ENCODE measurements around the gene HSPA5. TPM values are rescaled to one million over a fixed set of nuclear protein-coding genes. Genes with fewer than 3 reads are reported as not detected.

Gene HSPA5
- total RNA-seq, 1 donor, result 128 TPM

DNA sequence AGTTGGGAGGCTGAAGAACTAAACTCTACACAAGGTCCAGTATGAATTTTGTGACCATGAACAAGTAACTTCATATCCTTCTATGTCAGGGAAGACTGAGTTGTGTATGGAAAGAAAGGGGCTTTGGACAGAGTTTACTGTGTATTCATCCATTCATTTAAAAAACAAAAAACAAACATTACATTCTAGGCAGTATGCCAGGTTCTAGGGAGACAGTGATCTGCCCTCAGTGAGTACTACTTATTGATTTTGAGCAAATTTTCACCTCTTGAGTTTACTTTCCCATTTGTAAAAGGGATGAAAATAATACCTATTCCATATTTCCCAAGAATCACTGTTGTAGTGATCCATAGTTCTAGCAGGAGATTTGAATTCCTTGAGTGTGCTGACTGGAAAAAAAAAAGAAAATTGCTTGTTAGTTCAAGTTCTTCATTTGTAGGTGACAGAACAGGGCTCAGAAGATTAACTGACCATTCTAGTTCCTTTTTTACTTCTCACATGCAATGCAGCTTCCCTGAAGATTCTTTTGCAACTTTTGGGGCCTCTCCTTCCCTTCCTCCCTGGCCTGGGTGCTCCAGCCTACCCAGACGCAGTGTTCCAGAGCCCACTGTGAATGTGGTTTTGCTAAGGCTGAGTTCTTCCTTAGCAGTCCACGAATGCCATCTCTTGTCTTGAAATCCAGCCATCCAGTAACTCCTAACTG, 17.8 kb upstream of the HSPA5 start:
- no peak overlapping the region for H3K4me3 ChIP-seq (ENCODE audit: low read depth, low read length)

DNA sequence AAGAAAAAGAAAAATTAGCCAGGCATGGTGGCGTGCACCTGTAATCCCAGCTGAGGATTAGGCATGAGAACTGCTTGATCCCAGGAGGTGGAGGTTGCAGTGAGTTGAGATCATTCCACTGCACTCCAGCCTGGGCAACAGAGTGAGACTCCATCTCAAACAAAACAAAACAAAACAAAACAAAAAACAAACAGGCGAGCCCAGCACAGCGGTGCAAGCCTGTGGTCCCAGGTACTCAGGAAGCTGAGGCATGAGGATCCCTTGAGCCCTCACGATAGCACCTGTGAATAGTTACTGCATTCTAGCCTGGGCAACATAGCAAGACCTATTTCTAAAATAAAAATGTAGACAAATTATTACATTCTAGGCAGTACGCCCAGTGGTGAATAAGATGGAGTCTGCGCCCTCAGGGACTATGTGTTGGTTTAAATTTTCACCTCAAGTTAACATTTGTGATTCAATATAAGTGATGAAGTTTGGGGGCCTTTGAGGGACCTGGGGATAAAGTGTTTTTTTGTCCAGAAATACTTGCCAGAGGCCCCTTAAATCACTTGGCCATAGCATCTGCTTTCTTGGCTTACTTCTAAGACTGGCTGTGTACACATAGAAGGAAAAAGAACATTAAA, 17.1 kb upstream of the HSPA5 start:
- H3K4me3 ChIP-seq (ENCODE audit: low read depth, low read length), result no peak overlapping the region
- no peak for DNase-seq (ENCODE audit: low read depth)
- TF ChIP-seq, protein P1, sequence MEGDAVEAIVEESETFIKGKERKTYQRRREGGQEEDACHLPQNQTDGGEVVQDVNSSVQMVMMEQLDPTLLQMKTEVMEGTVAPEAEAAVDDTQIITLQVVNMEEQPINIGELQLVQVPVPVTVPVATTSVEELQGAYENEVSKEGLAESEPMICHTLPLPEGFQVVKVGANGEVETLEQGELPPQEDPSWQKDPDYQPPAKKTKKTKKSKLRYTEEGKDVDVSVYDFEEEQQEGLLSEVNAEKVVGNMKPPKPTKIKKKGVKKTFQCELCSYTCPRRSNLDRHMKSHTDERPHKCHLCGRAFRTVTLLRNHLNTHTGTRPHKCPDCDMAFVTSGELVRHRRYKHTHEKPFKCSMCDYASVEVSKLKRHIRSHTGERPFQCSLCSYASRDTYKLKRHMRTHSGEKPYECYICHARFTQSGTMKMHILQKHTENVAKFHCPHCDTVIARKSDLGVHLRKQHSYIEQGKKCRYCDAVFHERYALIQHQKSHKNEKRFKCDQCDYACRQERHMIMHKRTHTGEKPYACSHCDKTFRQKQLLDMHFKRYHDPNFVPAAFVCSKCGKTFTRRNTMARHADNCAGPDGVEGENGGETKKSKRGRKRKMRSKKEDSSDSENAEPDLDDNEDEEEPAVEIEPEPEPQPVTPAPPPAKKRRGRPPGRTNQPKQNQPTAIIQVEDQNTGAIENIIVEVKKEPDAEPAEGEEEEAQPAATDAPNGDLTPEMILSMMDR (IDR thresholded peaks at IDR 0.05; ENCODE audit: insufficient read depth, low read length), result no peak

More for the DNA sequence above, 17.8 kb upstream of the HSPA5 start:
- TF ChIP-seq, protein P1 (IDR thresholded peaks at IDR 0.05; ENCODE audit: insufficient read depth, low read length), result no peak
- DNase-seq (ENCODE audit: low read depth), result no peak

DNA sequence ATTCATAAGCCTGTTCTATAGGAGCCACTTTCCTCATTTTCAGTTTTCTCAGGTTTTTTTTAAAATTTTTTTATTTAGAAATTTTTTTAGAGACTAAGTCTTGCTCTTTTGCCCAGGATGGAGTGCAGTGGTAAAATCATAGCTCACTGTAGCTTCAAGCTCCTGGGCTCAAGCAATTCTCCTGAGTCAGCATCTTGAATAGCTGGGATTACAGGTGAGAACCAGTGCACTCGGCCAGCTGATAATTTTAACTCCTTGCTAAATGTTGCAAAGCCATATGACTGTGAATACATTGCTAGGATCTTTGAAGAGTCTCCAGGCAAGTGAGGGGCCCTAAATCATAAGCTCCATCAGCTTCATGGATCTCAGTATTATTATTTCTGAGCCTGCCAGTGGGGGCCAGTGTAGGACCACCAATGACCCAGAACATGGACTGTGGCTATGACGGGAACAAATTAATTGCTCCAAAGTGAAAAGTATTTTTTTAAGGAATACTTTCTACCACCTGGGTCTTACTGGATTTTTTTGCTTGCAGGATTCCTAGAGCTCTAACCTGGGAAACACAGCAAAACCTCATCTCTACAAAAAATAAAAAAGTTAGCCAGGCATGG, 14.7 kb upstream of the HSPA5 start:
- no peak overlapping the region for H3K4me3 ChIP-seq (ENCODE audit: low read depth, low read length)
- no peak for DNase-seq (ENCODE audit: low read depth)
- TF ChIP-seq, protein P1 (IDR thresholded peaks at IDR 0.05; ENCODE audit: insufficient read depth, low read length), result peak; percentile 13

DNA sequence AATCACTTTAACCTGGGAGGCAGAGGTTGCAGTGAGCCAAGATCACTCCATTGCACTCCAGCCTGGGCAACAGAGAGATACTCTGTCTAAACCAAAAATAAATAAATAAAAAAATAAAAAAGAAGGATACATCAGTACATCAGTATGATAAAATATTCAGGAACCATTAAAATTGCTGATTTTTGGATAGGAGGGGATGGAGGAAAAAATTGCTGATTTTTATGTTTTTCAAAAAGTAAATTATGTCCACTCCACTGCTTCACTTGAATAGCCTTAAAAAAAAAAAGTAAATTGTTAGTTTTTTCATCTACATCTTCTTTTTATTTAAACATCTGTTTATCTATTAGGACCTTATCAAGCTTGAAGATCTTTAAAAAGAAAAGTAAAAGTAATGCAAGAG, 13.1 kb upstream of the HSPA5 start:
- TF ChIP-seq, protein P1 (IDR thresholded peaks at IDR 0.05; ENCODE audit: insufficient read depth, low read length), result no peak
- no peak overlapping the region for H3K4me3 ChIP-seq (ENCODE audit: low read depth, low read length)
- no peak for DNase-seq (ENCODE audit: low read depth)

DNA sequence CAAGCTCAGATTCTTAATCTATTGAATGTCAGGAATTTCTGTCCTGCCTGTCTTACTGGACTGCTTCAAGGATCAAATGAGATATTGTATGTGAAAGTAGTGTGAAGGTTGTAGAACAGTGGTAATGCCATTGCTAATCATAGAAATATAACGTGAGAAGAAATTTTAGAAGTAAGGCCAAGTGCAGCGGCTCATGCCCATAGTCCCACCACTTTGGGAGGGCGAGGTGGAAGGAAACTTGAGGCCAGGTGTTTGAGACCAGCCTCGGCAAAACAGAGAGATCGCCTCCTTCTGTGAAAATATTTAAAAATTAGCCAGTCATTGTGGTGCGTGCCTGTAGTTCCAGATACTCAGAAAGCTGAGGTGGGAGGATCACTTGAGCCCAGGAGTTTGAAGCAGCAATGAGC, 5.1 kb upstream of the HSPA5 start:
- no peak overlapping the region for H3K4me3 ChIP-seq (ENCODE audit: low read depth, low read length)
- TF ChIP-seq, protein P1 (IDR thresholded peaks at IDR 0.05; ENCODE audit: insufficient read depth, low read length), result no peak
- no peak for DNase-seq (ENCODE audit: low read depth)

DNA sequence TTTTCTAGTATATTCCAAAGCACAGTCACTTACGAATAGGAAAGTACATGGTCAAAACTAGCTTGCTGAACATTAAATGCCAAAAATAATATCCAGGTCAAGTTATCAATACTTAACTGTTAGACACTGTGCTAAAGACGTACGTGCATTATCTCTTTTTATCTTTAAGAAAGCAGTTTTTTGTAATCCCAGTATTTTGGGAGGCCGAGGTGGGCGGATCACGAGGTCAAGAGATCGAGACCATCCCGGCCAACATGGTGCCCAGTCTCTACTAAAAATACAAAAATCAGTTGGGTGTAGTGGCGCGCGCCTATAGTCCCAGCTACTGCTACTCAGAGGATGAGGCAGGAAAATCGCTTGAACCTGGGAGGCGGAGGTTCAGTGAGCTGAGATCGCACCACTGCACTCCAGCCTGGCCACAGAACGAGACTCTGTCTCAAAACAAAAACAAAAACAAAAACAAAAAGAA, 2.7 kb upstream of the HSPA5 start:
- TF ChIP-seq, protein P1 (IDR thresholded peaks at IDR 0.05; ENCODE audit: insufficient read depth, low read length), result no peak
- no peak for DNase-seq (ENCODE audit: low read depth)
- H3K4me3 ChIP-seq (ENCODE audit: low read depth, low read length), result no peak overlapping the region

All from fibroblast of the aortic adventitia (primary cell).